HG03039 (cell line): ENCODE data around the gene SAT1.
"Not testable (repeated sequence)": the region's sequence is repeated elsewhere in the genome, so short reads cannot be mapped to it uniquely, and the experiment has no call there.

Experiments used
- ATAC-seq: cut with Tn5 transposase; IDR thresholded peaks from one replicate; pipeline ENCODE4 v1.9.1; 2021; ENCODE audit warnings: mild to moderate bottlenecking, moderate library complexity; ENCODE audit not compliant: unreplicated experiment

The SAT1 gene

DNA sequence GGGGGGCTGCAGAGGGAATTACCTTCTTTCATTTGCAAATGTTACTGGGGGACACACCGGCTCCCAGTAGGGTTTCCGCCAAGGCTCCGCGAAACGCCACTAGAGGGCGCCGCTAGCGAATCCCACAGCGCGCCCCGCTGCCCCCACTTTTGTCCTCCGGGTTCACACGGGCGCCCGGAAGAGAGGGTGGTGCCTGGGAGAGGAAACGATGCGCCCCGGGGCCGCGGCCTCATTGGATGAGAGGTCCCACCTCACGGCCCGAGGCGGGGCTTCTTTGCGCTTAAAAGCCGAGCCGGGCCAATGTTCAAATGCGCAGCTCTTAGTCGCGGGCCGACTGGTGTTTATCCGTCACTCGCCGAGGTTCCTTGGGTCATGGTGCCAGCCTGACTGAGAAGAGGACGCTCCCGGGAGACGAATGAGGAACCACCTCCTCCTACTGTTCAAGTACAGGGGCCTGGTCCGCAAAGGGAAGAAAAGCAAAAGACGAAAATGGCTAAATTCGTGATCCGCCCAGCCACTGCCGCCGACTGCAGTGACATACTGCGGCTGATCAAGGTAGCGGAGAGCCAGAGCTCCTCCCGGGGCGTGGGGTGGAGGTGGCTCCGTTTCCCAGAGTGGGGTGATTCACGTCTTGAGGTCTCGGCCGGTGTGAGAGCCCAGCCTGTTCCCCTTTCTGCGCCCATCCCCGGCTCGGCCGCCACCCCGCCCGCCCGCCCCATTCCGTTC lies at the start of gene SAT1:
TSS of gene SAT1 (plus strand) at position 311 of the 726 bp plus-strand sequence. CDS start at position 490, 179 bp downstream.
- peak; percentile 93 for ATAC-seq

DNA sequence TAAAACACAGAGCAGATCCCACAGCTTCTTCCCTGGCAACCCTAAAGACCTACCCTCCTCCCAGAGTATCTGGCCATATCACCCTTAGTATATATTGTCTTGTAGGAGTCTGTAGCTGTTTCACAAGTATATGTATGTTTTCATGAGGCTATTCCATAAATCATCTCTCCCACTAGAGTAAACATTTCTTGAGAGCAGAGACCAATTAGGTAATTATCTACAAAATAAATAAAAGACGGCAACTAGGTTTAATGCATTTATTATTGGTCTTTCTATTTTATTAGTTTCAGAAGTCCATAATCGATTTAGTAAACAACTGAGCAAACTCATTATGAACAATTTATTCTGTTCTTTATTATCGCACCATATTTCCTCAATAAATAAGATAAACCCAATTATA lies 46.9 kb upstream of the SAT1 start:
- no peak for ATAC-seq

DNA sequence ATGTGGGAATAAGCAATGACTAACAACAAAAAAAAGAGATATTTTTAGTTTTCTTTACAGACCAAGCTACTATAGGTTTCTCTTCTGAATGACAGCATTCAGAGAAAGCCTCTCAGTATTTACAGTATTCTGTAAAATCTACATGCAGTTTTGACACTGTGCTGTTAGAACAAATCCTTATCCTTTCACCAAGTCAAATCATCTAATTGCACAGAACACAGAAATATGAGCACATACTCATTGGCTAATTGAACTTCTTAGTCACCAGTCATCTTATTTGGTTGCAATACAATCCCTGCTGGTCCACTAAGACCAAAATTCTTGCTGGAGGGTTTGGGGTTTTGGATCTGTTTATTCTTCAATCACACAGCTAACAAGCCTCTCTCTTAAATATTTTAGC lies 45.6 kb upstream of the SAT1 start:
- no peak for ATAC-seq

DNA sequence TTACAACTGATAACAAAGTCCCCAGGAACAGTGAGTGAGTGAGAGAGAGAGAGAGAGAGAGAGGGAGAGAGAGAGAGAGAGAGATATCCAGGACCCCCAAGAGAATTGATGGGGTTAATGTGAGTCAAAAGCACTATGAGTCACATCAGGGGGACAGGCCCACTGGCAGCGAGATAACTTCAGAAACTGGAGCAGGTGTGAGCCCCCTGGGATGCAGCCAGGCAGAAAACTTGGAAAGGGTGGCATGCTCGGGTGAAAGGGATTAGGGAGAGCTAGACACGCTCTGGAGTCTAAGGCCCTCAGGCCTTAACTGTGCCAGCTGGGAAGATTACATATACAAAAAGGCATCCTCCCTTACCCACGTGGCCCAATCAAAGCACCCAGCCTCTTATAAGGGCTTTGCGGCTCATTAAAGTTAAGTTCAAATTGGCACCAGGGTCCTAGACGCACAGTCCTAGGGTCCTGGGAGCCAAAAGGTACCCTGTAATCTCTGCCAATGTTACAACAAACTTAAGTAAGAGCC lies 40.7 kb upstream of the SAT1 start:
- ATAC-seq: no peak

DNA sequence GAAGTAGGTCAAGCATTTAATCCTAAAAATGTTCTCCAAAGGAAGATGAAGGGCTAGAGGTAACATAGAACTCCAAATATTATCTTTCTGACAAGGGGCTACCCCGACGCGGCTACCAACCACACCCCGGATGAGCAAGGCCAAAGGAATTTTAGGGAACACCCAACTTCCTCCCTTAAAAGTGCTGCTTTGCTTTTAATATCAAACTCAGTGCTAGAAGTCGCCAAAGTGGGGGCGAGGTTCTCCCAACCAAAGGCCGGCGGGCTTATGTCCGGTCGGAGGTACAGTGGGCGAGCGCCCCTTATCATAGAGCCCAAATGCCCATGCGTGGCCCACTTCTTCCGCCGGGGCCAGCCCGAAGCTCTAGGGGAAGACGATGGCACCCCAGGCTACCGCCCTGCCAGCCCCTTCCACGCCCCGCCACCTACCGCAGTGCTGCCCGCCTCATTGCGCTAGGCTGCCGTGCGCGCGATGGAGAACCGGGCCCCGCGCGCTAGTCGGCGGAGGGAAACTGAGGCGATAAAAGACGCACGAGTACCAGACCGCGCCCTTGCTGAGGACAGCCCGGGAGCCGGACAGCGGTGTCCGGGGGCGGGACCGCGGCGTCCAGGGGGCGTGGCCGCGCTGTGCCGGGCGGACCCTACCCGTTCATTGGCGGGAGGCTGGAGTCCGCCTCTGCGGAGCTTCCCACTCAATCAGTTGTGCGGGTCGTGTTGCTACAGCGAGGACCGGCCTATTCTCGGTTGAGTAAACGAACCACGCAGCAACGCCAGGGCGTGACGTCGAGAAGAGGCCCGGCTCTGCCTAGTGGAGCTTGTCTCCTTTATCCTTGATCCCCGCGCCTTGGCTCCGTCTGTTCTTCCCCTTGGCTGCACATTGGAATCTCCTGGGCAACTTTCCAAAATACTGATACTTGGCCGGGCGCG lies 40.0 kb upstream of the SAT1 start, which contains the start of gene ACOT9:
TSS of gene ACOT9 (minus strand) at position 580 of the 926 bp plus-strand sequence. CDS start at position 448, 132 bp downstream.
- peak; percentile 99 for ATAC-seq

DNA sequence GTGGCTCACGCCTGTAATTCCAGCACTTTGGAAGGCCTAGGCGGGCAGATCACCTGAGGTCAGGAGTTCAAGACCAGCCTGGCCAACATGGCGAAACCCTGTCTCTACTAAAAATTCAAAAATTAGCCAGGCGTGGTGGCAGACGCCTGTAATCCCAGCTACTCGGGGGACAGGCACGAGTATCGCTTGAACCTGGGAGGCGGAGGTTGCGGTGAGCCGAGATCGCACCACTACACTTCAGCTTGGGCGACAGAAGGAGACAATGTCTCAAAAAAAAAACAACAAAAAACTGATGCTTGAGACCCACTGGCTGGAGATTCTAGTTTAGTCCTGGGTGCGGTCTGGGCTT lies 39.4 kb upstream of the SAT1 start:
- not testable (repeated sequence) for ATAC-seq

DNA sequence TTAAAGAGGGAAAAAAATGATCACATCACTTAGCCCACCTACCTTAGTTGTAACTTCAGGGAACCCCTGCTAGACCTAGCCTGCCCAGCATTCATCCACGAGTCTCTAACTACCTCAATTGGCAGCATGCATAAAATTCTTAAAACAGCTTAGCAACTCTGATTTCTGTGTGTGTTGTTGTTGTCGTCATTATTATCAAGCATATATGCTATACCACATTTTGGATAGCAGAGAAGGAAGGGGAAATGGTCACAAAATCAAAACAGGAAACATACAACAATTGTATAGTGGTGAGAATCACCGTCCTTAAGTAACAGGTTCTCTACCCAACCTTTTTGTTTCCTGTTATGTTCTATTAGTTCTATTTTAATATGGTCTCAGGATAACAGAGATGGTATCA lies 37.2 kb upstream of the SAT1 start:
- no peak for ATAC-seq

DNA sequence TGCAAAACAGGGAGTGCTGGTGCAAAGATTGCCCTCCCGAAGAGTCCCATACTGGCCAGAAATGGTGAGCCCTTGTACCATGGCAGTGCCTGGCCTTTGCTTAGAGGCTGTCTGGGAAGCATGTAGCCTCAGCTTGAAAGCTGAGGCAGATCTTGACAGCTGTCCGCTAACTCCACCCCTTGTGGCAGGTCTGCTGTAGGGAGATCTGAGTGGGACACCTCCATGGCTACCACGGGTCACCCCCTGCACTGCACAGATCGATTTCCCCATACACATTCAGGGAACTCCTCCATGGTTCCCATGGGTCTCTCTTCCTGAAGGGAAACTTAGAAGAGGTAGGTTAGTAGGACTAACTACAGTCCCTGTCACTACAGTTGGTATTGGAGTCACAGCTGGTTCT lies 33.8 kb upstream of the SAT1 start:
- no peak for ATAC-seq

DNA sequence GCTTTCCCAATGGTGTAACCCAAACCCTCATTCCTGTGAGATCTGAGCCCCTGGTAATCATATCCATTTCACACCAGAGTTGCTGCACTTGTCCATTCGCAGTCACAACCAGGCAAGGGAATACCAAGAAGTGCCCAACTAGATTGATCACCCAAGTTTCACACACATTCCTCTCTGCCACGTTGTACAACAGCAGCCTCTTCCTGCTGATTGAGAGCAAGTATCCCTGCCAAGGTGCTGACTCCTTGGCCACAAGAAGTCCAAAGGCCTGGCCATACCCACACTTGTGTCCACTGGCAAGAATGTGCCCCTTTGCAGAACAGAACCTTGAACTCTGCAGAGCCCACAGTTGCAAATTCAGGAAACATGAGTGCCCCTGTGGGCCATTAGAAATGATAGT lies 33.4 kb upstream of the SAT1 start:
- no peak for ATAC-seq

DNA sequence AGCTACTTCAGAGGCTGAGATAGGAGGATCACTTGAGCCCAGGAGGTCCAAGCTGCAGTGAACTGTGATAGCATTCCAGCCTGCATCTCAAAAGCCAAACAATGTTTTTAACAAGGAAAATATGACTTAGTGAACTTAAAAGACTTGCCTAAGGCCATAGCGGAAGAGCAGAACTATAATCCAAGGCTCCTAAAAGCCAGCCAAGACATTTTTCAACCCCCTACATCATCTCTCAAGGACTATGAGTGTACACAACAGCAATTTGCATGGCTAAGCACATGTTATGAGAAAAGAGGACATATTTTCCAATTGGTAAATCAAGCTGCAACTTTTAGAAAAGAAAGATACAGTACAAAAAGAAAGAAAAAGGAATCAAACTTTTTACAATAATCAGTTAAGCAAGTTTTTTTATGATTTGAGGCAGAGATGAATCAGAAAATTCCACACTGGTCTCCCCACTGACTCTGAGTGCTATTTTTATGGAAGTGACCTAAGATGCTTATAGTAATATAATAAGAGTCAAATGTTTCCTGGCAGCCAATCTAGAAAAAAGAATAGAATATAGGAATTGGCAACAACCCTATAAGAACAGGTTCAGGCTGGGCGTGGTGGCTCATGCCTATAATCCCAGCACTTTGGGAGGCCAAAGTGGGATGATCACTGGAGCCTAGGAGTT lies 30.1 kb upstream of the SAT1 start:
- ATAC-seq: no peak

DNA sequence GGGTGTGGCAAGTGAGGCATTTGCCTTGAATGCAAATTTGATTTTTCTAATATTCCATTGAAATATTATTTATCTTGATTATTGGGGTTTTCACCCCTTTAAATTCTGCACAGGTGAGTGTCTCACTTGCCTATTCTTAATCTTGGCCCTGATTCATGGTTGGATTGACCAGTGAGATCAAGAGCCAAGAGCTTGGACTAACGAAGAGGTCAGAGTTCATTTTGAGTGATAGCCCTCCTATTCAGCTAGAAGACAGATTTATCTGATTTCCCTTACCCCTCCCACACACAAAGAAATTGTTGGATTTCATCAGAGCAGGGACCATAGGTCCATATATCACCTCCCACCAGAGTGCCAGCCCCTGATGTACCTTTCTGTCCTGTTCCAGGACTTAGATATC lies 28.3 kb upstream of the SAT1 start:
- no peak for ATAC-seq

DNA sequence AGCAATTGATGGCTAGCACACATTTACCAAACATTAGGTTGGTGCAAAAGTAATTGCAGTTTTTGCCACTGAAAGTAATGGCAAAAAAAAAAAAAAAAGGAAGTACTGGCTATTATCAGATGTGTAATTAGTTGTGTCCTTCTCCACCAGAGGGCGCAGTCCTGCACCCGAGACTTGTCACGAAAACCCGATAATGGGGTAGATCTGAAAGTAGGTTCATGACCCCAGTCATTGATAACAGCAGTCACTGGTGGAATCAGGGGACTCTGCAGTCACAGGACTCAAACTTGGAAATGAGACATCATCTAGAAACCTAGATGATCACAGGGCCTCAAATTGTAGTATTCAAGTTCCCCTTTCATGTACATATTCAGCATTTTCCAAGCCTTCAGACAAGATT lies 26.8 kb upstream of the SAT1 start:
- no peak for ATAC-seq

DNA sequence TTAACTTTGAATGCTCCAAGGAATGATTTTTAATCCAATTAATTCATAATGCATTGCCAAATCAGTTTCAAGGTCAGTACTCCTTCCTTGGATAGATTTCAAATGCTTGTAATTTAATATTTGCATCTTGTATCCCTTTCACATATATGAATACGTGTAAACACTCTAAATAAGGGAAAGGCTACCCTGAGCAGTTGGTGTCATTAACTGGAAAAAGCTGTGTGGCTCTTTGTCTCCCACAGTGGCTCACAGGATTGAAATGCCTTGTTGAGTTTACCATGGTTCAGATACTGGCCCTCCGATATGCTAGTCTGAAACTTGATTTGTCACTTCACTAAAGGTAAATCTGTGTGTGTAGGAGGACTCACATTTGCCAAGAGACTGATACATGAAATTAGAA lies 23.2 kb upstream of the SAT1 start:
- no peak for ATAC-seq

DNA sequence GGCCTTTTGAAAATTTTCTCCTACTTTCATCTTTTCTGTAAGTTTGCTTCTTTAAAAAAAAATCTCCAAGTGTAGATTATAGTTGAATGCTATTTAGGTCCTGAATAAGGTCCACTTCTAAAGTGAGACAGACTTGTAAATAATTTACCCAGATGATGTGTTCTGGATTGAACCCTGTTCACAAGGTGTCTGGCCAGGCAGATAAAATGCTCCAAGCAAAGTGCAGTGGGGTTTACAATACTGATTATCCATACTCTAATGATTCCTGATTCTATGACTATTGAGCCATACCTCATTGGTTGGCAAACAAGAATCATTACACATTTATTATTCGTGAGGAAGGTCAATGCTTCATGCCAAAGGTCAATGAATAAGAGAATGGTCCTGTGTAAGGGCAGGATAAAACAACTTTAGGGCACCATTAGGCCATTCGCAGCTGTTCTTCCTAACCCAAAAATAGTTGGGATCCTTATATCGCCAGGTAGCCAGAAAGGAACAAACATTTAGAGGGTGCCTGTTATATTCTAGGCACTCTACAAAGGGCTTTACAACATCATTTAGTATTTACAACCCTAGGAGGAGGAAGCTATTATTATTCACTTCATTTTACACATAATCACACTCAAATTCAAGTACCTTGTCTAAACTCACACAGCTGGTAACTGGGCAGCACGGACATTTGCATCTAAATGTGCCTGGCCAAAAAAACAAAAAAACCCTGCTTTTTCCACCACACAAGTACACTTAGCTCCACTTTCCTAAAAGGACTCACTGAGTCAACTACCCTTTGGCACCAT lies 18.6 kb upstream of the SAT1 start:
- ATAC-seq: no peak

DNA sequence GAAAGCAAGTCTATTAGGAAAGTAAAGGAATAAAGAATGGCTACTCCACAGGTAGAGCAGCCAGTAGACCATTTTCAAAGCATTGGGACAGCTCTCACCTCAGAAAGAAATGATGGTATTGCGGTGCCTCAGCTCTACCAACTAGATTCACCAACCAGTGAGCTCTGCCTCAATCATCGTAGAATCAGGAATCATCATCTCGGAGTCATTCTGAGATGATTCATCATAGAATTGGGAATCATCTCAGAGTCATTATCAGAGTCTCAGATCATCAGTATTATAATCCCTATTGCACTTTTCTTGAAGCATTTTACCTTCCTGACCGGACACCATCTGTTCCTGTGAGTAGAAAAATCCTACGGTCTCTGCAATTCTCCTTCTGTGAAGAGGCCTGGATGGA lies 17.5 kb upstream of the SAT1 start:
- no peak for ATAC-seq

DNA sequence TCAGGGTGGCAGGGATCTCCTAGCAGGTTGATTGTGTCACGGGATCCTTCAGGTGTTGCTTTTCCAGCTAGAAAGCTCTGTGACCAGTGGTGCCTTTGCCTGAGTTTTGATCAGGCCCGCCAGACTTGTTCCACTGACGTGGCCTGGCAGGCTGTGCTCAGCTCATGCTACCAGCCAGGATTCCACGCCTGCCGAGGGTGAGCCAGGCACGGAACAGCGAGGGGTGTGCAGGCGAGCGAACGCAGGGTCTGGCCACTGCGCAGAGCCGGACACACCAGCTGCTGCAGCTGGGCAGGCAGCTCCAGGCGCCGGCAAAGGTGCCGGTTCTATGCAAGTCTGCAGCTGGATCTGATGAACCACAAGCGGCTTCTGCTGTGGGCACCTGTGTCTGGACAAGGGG lies 17.1 kb upstream of the SAT1 start:
- ATAC-seq: no peak

DNA sequence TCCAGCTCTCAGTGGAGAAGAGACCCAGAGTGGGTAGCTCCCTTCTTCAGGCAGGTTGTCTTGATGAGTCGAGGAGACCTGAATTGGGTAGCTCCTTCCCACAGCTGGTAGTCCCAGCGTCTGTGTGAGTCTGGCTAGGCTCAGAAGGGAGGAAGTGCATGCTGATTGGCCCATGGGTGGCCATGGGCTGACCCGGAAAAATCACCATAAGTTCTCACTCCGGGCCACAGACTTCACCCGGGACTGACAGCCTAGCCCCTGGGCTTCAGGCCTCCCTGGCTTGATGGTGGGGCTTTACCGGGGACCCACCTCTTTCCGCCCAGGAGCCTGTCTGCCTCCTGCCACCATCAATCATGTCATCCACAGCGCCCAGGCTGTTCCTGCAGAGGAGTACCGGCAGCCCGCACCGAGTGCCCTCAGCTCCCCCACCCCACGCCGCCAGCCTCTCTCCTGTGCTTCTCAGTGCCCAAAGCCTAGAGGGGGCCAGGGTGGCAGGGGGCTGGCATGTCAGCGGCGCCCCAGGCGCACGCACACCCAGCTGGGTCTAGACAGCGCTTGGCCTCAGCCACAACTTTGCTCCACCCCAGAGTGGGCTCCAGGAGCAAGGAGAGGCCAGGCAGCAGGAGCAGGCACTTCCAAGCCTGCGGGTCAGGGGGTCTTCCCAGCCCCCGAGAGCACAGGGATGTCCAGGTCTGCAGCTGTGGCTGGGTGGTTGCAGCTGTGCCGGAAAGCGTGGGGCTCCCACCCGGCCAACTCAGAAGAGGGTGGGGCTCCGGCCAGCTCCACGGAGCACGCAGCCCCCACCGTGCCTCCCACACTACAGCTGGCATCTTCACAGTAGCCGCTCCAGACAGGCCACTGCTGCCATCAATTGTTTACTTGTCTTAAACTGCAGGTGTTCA lies 16.1 kb upstream of the SAT1 start:
- no peak for ATAC-seq

DNA sequence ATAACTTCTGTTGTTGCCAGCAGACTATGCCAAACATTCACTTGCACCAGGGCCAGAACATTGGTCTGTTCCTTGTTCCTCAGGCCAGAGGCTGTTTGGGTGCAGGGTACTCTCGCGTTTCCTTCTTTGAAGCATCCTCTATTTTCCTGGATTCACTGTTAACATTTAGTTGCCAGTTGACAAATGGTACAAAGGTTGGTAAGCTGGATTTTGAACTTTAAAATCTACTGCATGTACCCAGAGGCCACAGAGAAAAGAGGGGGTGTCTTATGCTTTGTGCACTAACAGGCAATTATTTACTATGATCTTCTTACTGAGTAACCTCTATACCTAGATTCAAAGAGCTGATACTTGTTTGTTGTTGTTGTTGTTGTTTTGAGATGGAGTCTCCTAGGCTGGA lies 12.8 kb upstream of the SAT1 start:
- ATAC-seq: no peak

DNA sequence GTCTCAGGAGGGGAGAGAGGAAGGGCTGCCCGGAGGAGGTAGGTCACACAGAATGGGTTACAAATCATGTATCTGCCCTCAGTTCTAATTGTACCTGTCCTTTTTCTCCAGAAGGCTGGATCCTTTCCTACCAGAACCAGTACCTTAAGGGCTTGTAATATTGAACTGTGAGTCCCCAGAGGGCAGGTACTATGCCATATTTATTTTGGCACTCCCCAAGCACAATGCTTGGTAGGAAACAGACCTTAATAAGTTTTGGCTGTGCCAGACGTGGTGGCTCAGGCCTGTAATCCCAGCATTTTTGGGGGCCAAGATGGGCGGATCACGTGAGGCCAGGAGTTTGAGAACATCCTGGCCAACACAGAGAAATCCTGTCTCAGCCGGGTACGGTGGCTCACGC lies 11.9 kb upstream of the SAT1 start:
- not testable (repeated sequence) for ATAC-seq
